ENCODE data around the gene NANP.

- TF ChIP-seq SIN3A (IDR thresholded peaks at IDR 0.05; ENCODE audit: borderline replicate concordance, low read depth, low read length): no peak
- TF ChIP-seq, protein P1, sequence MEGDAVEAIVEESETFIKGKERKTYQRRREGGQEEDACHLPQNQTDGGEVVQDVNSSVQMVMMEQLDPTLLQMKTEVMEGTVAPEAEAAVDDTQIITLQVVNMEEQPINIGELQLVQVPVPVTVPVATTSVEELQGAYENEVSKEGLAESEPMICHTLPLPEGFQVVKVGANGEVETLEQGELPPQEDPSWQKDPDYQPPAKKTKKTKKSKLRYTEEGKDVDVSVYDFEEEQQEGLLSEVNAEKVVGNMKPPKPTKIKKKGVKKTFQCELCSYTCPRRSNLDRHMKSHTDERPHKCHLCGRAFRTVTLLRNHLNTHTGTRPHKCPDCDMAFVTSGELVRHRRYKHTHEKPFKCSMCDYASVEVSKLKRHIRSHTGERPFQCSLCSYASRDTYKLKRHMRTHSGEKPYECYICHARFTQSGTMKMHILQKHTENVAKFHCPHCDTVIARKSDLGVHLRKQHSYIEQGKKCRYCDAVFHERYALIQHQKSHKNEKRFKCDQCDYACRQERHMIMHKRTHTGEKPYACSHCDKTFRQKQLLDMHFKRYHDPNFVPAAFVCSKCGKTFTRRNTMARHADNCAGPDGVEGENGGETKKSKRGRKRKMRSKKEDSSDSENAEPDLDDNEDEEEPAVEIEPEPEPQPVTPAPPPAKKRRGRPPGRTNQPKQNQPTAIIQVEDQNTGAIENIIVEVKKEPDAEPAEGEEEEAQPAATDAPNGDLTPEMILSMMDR (IDR thresholded peaks at IDR 0.05): no peak
- TF ChIP-seq GABPA (IDR thresholded peaks at IDR 0.05; ENCODE audit: low read depth): no peak
Measured at GRCh38 chr20:25606094-25606695, 17.6 kb downstream of the NANP start.

Measured in SK-N-SH (cell line).